ENCODE results near the gene MYOZ3. TPM values are rescaled to one million over a fixed set of nuclear protein-coding genes. Genes with fewer than 3 reads are reported as not detected.

MYOZ3 gene
- total and polyA plus RNA-seq, 2 of the 8 experiments (the other 6 are each of a cell fraction or from before 2014, with no cell fraction given), result 9.6 to 19.1 TPM

GRCh38 chr5:150671509-150672236 is 10.6 kb downstream of the MYOZ3 start (continued):
- TF ChIP-seq TAF1 (IDR thresholded peaks at IDR 0.05; ENCODE audit: low read depth, low read length), result peak; percentile 22; the same call in 1 of the 2 replicates
- peak; percentile 34; the same call in 1 of the 2 replicates for TF ChIP-seq TBP (IDR thresholded peaks at IDR 0.05; ENCODE audit: low read depth, low read length)
- TF ChIP-seq, protein P1, sequence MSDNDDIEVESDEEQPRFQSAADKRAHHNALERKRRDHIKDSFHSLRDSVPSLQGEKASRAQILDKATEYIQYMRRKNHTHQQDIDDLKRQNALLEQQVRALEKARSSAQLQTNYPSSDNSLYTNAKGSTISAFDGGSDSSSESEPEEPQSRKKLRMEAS (IDR thresholded peaks at IDR 0.05), result peak; percentile 61; the same call in 1 of the 2 replicates
- peak; percentile 89 for TF ChIP-seq ASH2L (IDR thresholded peaks at IDR 0.05; ENCODE audit: low read length)
- TF ChIP-seq POLR2A (IDR thresholded peaks at IDR 0.05; ENCODE audit: control extremely low read depth in 1 of 2, low read depth in 2 of 2, low read length in 2 of 2), result peak in 1 of 2 experiments; percentile 64; a peak in 1 of 3 replicates
- TF ChIP-seq KDM4A (IDR thresholded peaks at IDR 0.05; ENCODE audit: low read depth, low read length, severe bottlenecking), result peak; percentile 78
